Measurements from ENCODE around the gene HSP90AB1.
"Not testable (repeated sequence)": the region's sequence is repeated elsewhere in the genome, so short reads cannot be mapped to it uniquely, and the experiment has no call there.

The HSP90AB1 gene

GRCh38 chr6:44222486-44223318, 24.2 kb upstream of the HSP90AB1 start:
- no peak for DNase-seq (ENCODE audit: low read depth in 2 of 2)

- peak; percentile 77 for DNase-seq (ENCODE audit: low read depth in 2 of 2)
Observed at GRCh38 chr6:44223319-44224028, 23.4 kb upstream of the HSP90AB1 start, which contains the start of gene SLC29A1. SLC29A1 (plus strand) TSS chr6:44223595; CDS start chr6:44227314, 3,719 bp downstream.

GRCh38 chr6:44224029-44224964, 22.6 kb upstream of the HSP90AB1 start:
- no peak for DNase-seq (ENCODE audit: low read depth in 2 of 2)

GRCh38 chr6:44224965-44225305, 22.0 kb upstream of the HSP90AB1 start:
- no peak for DNase-seq (ENCODE audit: low read depth in 2 of 2)

- DNase-seq (ENCODE audit: low read depth in 2 of 2) = no peak
Observed at GRCh38 chr6:44225579-44226325, 21.1 kb upstream of the HSP90AB1 start.

- DNase-seq (ENCODE audit: low read depth in 2 of 2) = no peak
Observed at GRCh38 chr6:44226368-44227147, 20.3 kb upstream of the HSP90AB1 start.

GRCh38 chr6:44227148-44227793, 19.6 kb upstream of the HSP90AB1 start:
- DNase-seq (ENCODE audit: low read depth in 2 of 2) = no peak

GRCh38 chr6:44228031-44228430, 18.9 kb upstream of the HSP90AB1 start:
- no peak for DNase-seq (ENCODE audit: low read depth in 2 of 2)

- DNase-seq (ENCODE audit: low read depth in 2 of 2) = no peak
Observed at GRCh38 chr6:44228433-44228832, 18.5 kb upstream of the HSP90AB1 start.

- no peak for DNase-seq (ENCODE audit: low read depth in 2 of 2)
Observed at GRCh38 chr6:44228836-44229235, 18.1 kb upstream of the HSP90AB1 start.

- no peak for DNase-seq (ENCODE audit: low read depth in 2 of 2)
Observed at GRCh38 chr6:44229376-44230033, 17.4 kb upstream of the HSP90AB1 start.

GRCh38 chr6:44230034-44230675, 16.7 kb upstream of the HSP90AB1 start:
- DNase-seq (ENCODE audit: low read depth in 2 of 2) = no peak

GRCh38 chr6:44231426-44231825, 15.5 kb upstream of the HSP90AB1 start:
- DNase-seq (ENCODE audit: low read depth in 2 of 2) = not testable (repeated sequence)

- DNase-seq (ENCODE audit: low read depth in 2 of 2) = no peak
Observed at GRCh38 chr6:44232676-44233566, 14.0 kb upstream of the HSP90AB1 start.

- no peak for DNase-seq (ENCODE audit: low read depth in 2 of 2)
Observed at GRCh38 chr6:44233567-44234100, 13.3 kb upstream of the HSP90AB1 start.

- DNase-seq (ENCODE audit: low read depth in 2 of 2) = no peak
Observed at GRCh38 chr6:44234101-44235025, 12.5 kb upstream of the HSP90AB1 start.

Data from activated CD4-positive, alpha-beta T cell treated with anti-CD3 and anti-CD28 coated beads for 24 hours (primary cell).